GM19395 (cell line): ENCODE data around the gene MTUS2.
A peak's percentile ranks its signal among the peaks of the same experiment; 100 is the strongest.

Experiments used
- ATAC-seq: cut with Tn5 transposase; IDR thresholded peaks from one replicate; pipeline ENCODE4 v1.9.1; 2021; ENCODE audit warnings: mild to moderate bottlenecking, moderate library complexity; ENCODE audit not compliant: unreplicated experiment

MTUS2 gene

GRCh38 chr13:29537736-29538651 lies 717.9 kb downstream of the MTUS2 start:
- no peak for ATAC-seq

- ATAC-seq, result no peak
Measured at GRCh38 chr13:29538652-29539040, 718.5 kb downstream of the MTUS2 start.

- ATAC-seq, result no peak
Measured at GRCh38 chr13:29539856-29540255, 719.7 kb downstream of the MTUS2 start.

- ATAC-seq, result no peak
Measured at GRCh38 chr13:29540334-29540733, 720.2 kb downstream of the MTUS2 start.

GRCh38 chr13:29540799-29541198 lies 720.7 kb downstream of the MTUS2 start:
- ATAC-seq, result no peak

GRCh38 chr13:29541400-29541799 lies 721.3 kb downstream of the MTUS2 start:
- ATAC-seq, result no peak

- no peak for ATAC-seq
Measured at GRCh38 chr13:29542381-29542780, 722.2 kb downstream of the MTUS2 start.

- ATAC-seq, result peak; percentile 98
Measured at GRCh38 chr13:29543230-29544215, 723.4 kb downstream of the MTUS2 start.

GRCh38 chr13:29545988-29546387 lies 725.8 kb downstream of the MTUS2 start:
- ATAC-seq, result no peak

GRCh38 chr13:29546662-29547061 lies 726.5 kb downstream of the MTUS2 start:
- no peak for ATAC-seq

- ATAC-seq, result no peak
Measured at GRCh38 chr13:29547153-29547552, 727.0 kb downstream of the MTUS2 start.

- ATAC-seq, result no peak
Measured at GRCh38 chr13:29548722-29549121, 728.6 kb downstream of the MTUS2 start.

- ATAC-seq, result no peak
Measured at GRCh38 chr13:29550430-29550988, 730.4 kb downstream of the MTUS2 start.

- no peak for ATAC-seq
Measured at GRCh38 chr13:29551214-29551613, 731.1 kb downstream of the MTUS2 start.
